ENCODE measurements around the gene HAPSTR1.

HAPSTR1 gene

GRCh38 chr16:9128346-9129342, 37.2 kb downstream of the HAPSTR1 start:
- no peaks in the 10 kb centered on the region for H3K27me3 ChIP-seq (ENCODE audit: control insufficient read depth in 1 of 2, insufficient read depth in 2 of 2, low read length in 2 of 2)
- H3K9ac ChIP-seq (ENCODE audit: low read depth in 1 of 2, low read length in 2 of 2) = no peak overlapping the region
- H3K4me3 ChIP-seq (ENCODE audit: low read depth in 1 of 2, low read length in 2 of 2) = peak overlapping the region in 1 of 2 donors; percentile 12
- no peaks in the 10 kb centered on the region for H3K9me3 ChIP-seq (ENCODE audit: control insufficient read depth in 1 of 2, low read length in 2 of 2)
- peaks cover 0 to 8% of the 10 kb centered on the region in 2 donors for H3K36me3 ChIP-seq (ENCODE audit: control insufficient read depth in 1 of 2, insufficient read depth in 2 of 2, low read length in 2 of 2)
- H3K27ac ChIP-seq (ENCODE audit: low read depth, low read length) = no peak overlapping the region
- H3K4me1 ChIP-seq (ENCODE audit: control insufficient read depth in 1 of 2, insufficient read depth in 2 of 2, low read length in 2 of 2) = peaks cover 10 to 24% of the 10 kb centered on the region in 2 donors

- no peak overlapping the region for H3K9ac ChIP-seq (ENCODE audit: low read depth in 1 of 2, low read length in 2 of 2)
- no peak overlapping the region for H3K4me3 ChIP-seq (ENCODE audit: low read depth in 1 of 2, low read length in 2 of 2)
- H3K9me3 ChIP-seq (ENCODE audit: control insufficient read depth in 1 of 2, low read length in 2 of 2) = no peaks in the 10 kb centered on the region
- H3K27me3 ChIP-seq (ENCODE audit: control insufficient read depth in 1 of 2, insufficient read depth in 2 of 2, low read length in 2 of 2) = peaks cover 0 to 6% of the 10 kb centered on the region in 2 donors
- H3K36me3 ChIP-seq (ENCODE audit: control insufficient read depth in 1 of 2, insufficient read depth in 2 of 2, low read length in 2 of 2) = no peaks in the 10 kb centered on the region
- no peak overlapping the region for H3K27ac ChIP-seq (ENCODE audit: low read depth, low read length)
- H3K4me1 ChIP-seq (ENCODE audit: control insufficient read depth in 1 of 2, insufficient read depth in 2 of 2, low read length in 2 of 2) = peaks cover 5 to 12% of the 10 kb centered on the region in 2 donors
Measured at GRCh38 chr16:9134306-9134705, 42.9 kb downstream of the HAPSTR1 start.

- no peak overlapping the region for H3K27ac ChIP-seq (ENCODE audit: low read depth, low read length)
- no peak overlapping the region for H3K9ac ChIP-seq (ENCODE audit: low read depth in 1 of 2, low read length in 2 of 2)
- H3K4me3 ChIP-seq (ENCODE audit: low read depth in 1 of 2, low read length in 2 of 2) = no peak overlapping the region
- H3K9me3 ChIP-seq (ENCODE audit: control insufficient read depth in 1 of 2, low read length in 2 of 2) = no peaks in the 10 kb centered on the region
- peaks cover 0 to 6% of the 10 kb centered on the region in 2 donors for H3K27me3 ChIP-seq (ENCODE audit: control insufficient read depth in 1 of 2, insufficient read depth in 2 of 2, low read length in 2 of 2)
- peaks cover 5 to 12% of the 10 kb centered on the region in 2 donors for H3K4me1 ChIP-seq (ENCODE audit: control insufficient read depth in 1 of 2, insufficient read depth in 2 of 2, low read length in 2 of 2)
- H3K36me3 ChIP-seq (ENCODE audit: control insufficient read depth in 1 of 2, insufficient read depth in 2 of 2, low read length in 2 of 2) = no peaks in the 10 kb centered on the region
Measured at GRCh38 chr16:9134739-9135138, 43.3 kb downstream of the HAPSTR1 start.

- no peak overlapping the region for H3K4me3 ChIP-seq (ENCODE audit: low read depth in 1 of 2, low read length in 2 of 2)
- H3K36me3 ChIP-seq (ENCODE audit: control insufficient read depth in 1 of 2, insufficient read depth in 2 of 2, low read length in 2 of 2) = no peaks in the 10 kb centered on the region
- H3K27ac ChIP-seq (ENCODE audit: low read depth, low read length) = no peak overlapping the region
- no peaks in the 10 kb centered on the region for H3K9me3 ChIP-seq (ENCODE audit: control insufficient read depth in 1 of 2, low read length in 2 of 2)
- peaks cover 5 to 12% of the 10 kb centered on the region in 2 donors for H3K4me1 ChIP-seq (ENCODE audit: control insufficient read depth in 1 of 2, insufficient read depth in 2 of 2, low read length in 2 of 2)
- peaks cover 0 to 6% of the 10 kb centered on the region in 2 donors for H3K27me3 ChIP-seq (ENCODE audit: control insufficient read depth in 1 of 2, insufficient read depth in 2 of 2, low read length in 2 of 2)
- H3K9ac ChIP-seq (ENCODE audit: low read depth in 1 of 2, low read length in 2 of 2) = no peak overlapping the region
Measured at GRCh38 chr16:9135797-9136196, 44.4 kb downstream of the HAPSTR1 start.

- peaks cover 0 to 6% of the 10 kb centered on the region in 2 donors for H3K27me3 ChIP-seq (ENCODE audit: control insufficient read depth in 1 of 2, insufficient read depth in 2 of 2, low read length in 2 of 2)
- H3K27ac ChIP-seq (ENCODE audit: low read depth, low read length) = no peak overlapping the region
- no peak overlapping the region for H3K4me3 ChIP-seq (ENCODE audit: low read depth in 1 of 2, low read length in 2 of 2)
- peaks cover 5 to 12% of the 10 kb centered on the region in 2 donors for H3K4me1 ChIP-seq (ENCODE audit: control insufficient read depth in 1 of 2, insufficient read depth in 2 of 2, low read length in 2 of 2)
- H3K9ac ChIP-seq (ENCODE audit: low read depth in 1 of 2, low read length in 2 of 2) = no peak overlapping the region
- H3K9me3 ChIP-seq (ENCODE audit: control insufficient read depth in 1 of 2, low read length in 2 of 2) = no peaks in the 10 kb centered on the region
- no peaks in the 10 kb centered on the region for H3K36me3 ChIP-seq (ENCODE audit: control insufficient read depth in 1 of 2, insufficient read depth in 2 of 2, low read length in 2 of 2)
Measured at GRCh38 chr16:9136596-9136995, 45.2 kb downstream of the HAPSTR1 start.

GRCh38 chr16:9138021-9138680, 46.7 kb downstream of the HAPSTR1 start:
- Histone ChIP-seq H3K9me3 (ENCODE audit: control insufficient read depth in 1 of 2, low read length in 2 of 2) (no peaks in the 10 kb centered on the region), H3K9ac (ENCODE audit: low read depth in 1 of 2, low read length in 2 of 2) (no peak overlapping the region), H3K27ac (ENCODE audit: low read depth, low read length) (no peak overlapping the region), H3K36me3 (ENCODE audit: control insufficient read depth in 1 of 2, insufficient read depth in 2 of 2, low read length in 2 of 2) (no peaks in the 10 kb centered on the region), H3K27me3 (ENCODE audit: control insufficient read depth in 1 of 2, insufficient read depth in 2 of 2, low read length in 2 of 2) (peaks cover 0 to 6% of the 10 kb centered on the region in 2 donors), H3K4me3 (ENCODE audit: low read depth in 1 of 2, low read length in 2 of 2) (no peak overlapping the region), H3K4me1 (ENCODE audit: control insufficient read depth in 1 of 2, insufficient read depth in 2 of 2, low read length in 2 of 2) (peaks cover 5 to 12% of the 10 kb centered on the region in 2 donors)

GRCh38 chr16:9138731-9139501, 47.5 kb downstream of the HAPSTR1 start:
- peak overlapping the region in 1 of 2 donors; percentile 55 for H3K4me3 ChIP-seq (ENCODE audit: low read depth in 1 of 2, low read length in 2 of 2)
- H3K36me3 ChIP-seq (ENCODE audit: control insufficient read depth in 1 of 2, insufficient read depth in 2 of 2, low read length in 2 of 2) = no peaks in the 10 kb centered on the region
- H3K9ac ChIP-seq (ENCODE audit: low read depth in 1 of 2, low read length in 2 of 2) = no peak overlapping the region
- H3K27ac ChIP-seq (ENCODE audit: low read depth, low read length) = no peak overlapping the region
- H3K9me3 ChIP-seq (ENCODE audit: control insufficient read depth in 1 of 2, low read length in 2 of 2) = no peaks in the 10 kb centered on the region
- peaks cover 5 to 12% of the 10 kb centered on the region in 2 donors for H3K4me1 ChIP-seq (ENCODE audit: control insufficient read depth in 1 of 2, insufficient read depth in 2 of 2, low read length in 2 of 2)
- H3K27me3 ChIP-seq (ENCODE audit: control insufficient read depth in 1 of 2, insufficient read depth in 2 of 2, low read length in 2 of 2) = peaks cover 0 to 6% of the 10 kb centered on the region in 2 donors

GRCh38 chr16:9139965-9140364, 48.5 kb downstream of the HAPSTR1 start:
- no peak overlapping the region for H3K27ac ChIP-seq (ENCODE audit: low read depth, low read length)
- no peaks in the 10 kb centered on the region for H3K36me3 ChIP-seq (ENCODE audit: control insufficient read depth in 1 of 2, insufficient read depth in 2 of 2, low read length in 2 of 2)
- peaks cover 5 to 12% of the 10 kb centered on the region in 2 donors for H3K4me1 ChIP-seq (ENCODE audit: control insufficient read depth in 1 of 2, insufficient read depth in 2 of 2, low read length in 2 of 2)
- H3K4me3 ChIP-seq (ENCODE audit: low read depth in 1 of 2, low read length in 2 of 2) = no peak overlapping the region
- no peak overlapping the region for H3K9ac ChIP-seq (ENCODE audit: low read depth in 1 of 2, low read length in 2 of 2)
- H3K9me3 ChIP-seq (ENCODE audit: control insufficient read depth in 1 of 2, low read length in 2 of 2) = no peaks in the 10 kb centered on the region
- peaks cover 0 to 6% of the 10 kb centered on the region in 2 donors for H3K27me3 ChIP-seq (ENCODE audit: control insufficient read depth in 1 of 2, insufficient read depth in 2 of 2, low read length in 2 of 2)
